ENCODE results near the gene FBLN1. TPM values are rescaled to one million over a fixed set of nuclear protein-coding genes. Genes with fewer than 3 reads are reported as not detected.

FBLN1 gene
- total and polyA plus RNA-seq, 2 of the 8 experiments (the other 6 are each of a cell fraction or from before 2014, with no cell fraction given), result 159 to 168 TPM

DNA sequence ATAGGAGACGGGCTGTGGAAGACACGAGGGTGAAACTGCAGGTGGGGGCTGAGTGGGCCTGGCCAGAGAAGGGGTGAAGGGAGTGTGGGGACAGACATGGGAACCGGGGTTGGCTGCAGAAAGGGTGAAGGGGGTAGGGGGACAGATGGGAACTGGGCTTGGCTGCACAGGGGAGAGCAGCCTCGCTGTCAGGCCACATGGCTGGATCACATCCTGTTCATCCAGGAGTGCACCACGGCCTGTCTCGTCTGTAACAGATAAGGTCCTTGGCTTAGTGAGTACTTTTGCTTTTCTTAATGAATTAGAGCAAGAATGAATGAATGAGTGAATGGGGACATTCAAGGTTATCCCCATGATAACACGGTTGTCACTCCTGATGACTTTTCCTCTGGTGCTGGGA, 13.5 kb downstream of the FBLN1 start:
- H2BK15ac ChIP-seq (ENCODE audit: low read length), result no peak overlapping the region
- H2BK5ac ChIP-seq (ENCODE audit: low read depth, low read length), result 0 out of 2 replicates have a peak overlapping the region, but pooled peaks have one; percentile 30
- no peak overlapping the region for H3K56ac ChIP-seq (replicated peaks; ENCODE audit: insufficient read length, low read depth, low read length)
- no peak overlapping the region for H3K4ac ChIP-seq (replicated peaks; ENCODE audit: insufficient read length, low read depth, low read length)
- peaks cover 0 to 59% of the 10 kb centered on the region in 2 experiments; a peak in 3 of 4 replicates for H3K79me2 ChIP-seq (ENCODE audit: control insufficient read depth in 1 of 2, insufficient read depth in 2 of 2, low read length in 2 of 2)
- no peak overlapping the region for H3K4me2 ChIP-seq (ENCODE audit: insufficient read depth in 1 of 2, low read depth in 2 of 2, low read length in 2 of 2)
- DNase-seq (ENCODE audit: low read depth in 1 of 2, low spot score in 2 of 2), result no peak
- no peak overlapping the region for H2AFZ ChIP-seq (ENCODE audit: low read length)
- H4K91ac ChIP-seq (replicated peaks; ENCODE audit: insufficient read length, low read length), result no peak overlapping the region
- peaks cover 10 to 17% (median 13%) of the 10 kb centered on the region in 4 experiments; a peak in 6 of 8 replicates for H3K36me3 ChIP-seq (ENCODE audit: control insufficient read depth in 2 of 4, insufficient read depth in 4 of 4, low read length in 3 of 4)
- POLR2A ChIA-PET (ENCODE audit: partially characterized antibody), result interaction anchor here (1.1 to 6.7 kb wide), 5 partner anchors 12 to 103 kb away, joined by 3 to 44 read pairs (median 3); partner anchors contain the start of genes FBLN1, RIBC2 and SMC1B
- WGBS, 2 experiments (ENCODE audit: extremely low coverage in 1 of 2, insufficient coverage in 1 of 2, insufficient read length in 1 of 2, insufficient replicate concordance in 2 of 2, low coverage in 1 of 2, low lambda C conversion rate in 2 of 2, missing lambda C conversion rate in 1 of 2), result 84% methylated on average over 7 of the region's 7 CpGs; no CpG with 5 or more reads in 1 of the 2 experiments
- H2BK12ac ChIP-seq (ENCODE audit: low read depth, low read length), result no peak overlapping the region
- H3K4me1 ChIP-seq (replicated peaks in 1 of 4; ENCODE audit: control insufficient read depth in 3 of 4, insufficient read depth in 4 of 4, low read length in 3 of 4), result peaks cover 3 to 19% (median 9%) of the 10 kb centered on the region in 4 experiments
- no peak overlapping the region for H4K5ac ChIP-seq (ENCODE audit: insufficient read length, low read depth, low read length)
- FAIRE-seq, result no peak
- H3K79me1 ChIP-seq (ENCODE audit: low read depth, low read length), result peaks cover 32% of the 10 kb centered on the region
- no peaks in the 10 kb centered on the region; the same call in 1 of the 2 replicates for H3K23me2 ChIP-seq (ENCODE audit: low read depth, low read length)
- no peak overlapping the region for H3K14ac ChIP-seq (ENCODE audit: insufficient read length)
- H3K27ac ChIP-seq (ENCODE audit: low read depth, low read length), result no peak overlapping the region
- H3K23ac ChIP-seq (ENCODE audit: insufficient read length), result no peak overlapping the region
- H3K9ac ChIP-seq (replicated peaks in 1 of 4; ENCODE audit: extremely low read depth in 1 of 4, low read depth in 3 of 4, low read length in 3 of 4), result no peak overlapping the region
- no peaks in the 10 kb centered on the region for H3K9me3 ChIP-seq (ENCODE audit: insufficient read depth in 2 of 2, low read depth in 1 of 2, low read length in 1 of 2)
- H3K27me3 ChIP-seq (replicated peaks in 1 of 4; ENCODE audit: control insufficient read depth in 3 of 4, extremely low read depth in 1 of 4, insufficient read depth in 3 of 4, low read length in 3 of 4), result no peaks in the 10 kb centered on the region
- H3K18ac ChIP-seq (ENCODE audit: extremely low read depth, low read length), result no peak overlapping the region
- no peak overlapping the region for H2BK20ac ChIP-seq (ENCODE audit: low read length)
- peaks cover 6 to 41% of the 10 kb centered on the region in 2 experiments for H4K20me1 ChIP-seq (replicated peaks in 1 of 2; ENCODE audit: control insufficient read depth in 1 of 2, insufficient read depth in 2 of 2, low read length in 2 of 2)
- H3K4me3 ChIP-seq (ENCODE audit: extremely low read depth in 1 of 4, insufficient read depth in 2 of 4, low read depth in 3 of 4, low read length in 4 of 4), result no peak overlapping the region
- no peak overlapping the region for H2AK5ac ChIP-seq (ENCODE audit: low read depth, low read length)
- H4K8ac ChIP-seq (ENCODE audit: extremely low read depth, insufficient read depth, low read length), result no peak overlapping the region
- H2BK120ac ChIP-seq (replicated peaks; ENCODE audit: low read depth, low read length), result peak overlapping the region; percentile 52
- CTCF ChIA-PET (ENCODE audit: partially characterized antibody), result interaction anchor here (1.2 to 2.5 kb wide), 3 partner anchors 13 to 76 kb away, joined by 3 to 7 read pairs (median 4); no protein-coding TSS in a partner anchor
- TF ChIP-seq KDM5A (IDR thresholded peaks at IDR 0.05; ENCODE audit: low read length) (no peak), NANOG (IDR thresholded peaks at IDR 0.05; ENCODE audit: insufficient read depth, low read depth, low read length, poor library complexity, severe bottlenecking) (no peak), SP4 (IDR thresholded peaks at IDR 0.05; ENCODE audit: low read length) (no peak), BRCA1 (IDR thresholded peaks at IDR 0.05; ENCODE audit: low read depth, low read length) (no peak), CEBPB (IDR thresholded peaks at IDR 0.05; ENCODE audit: low read depth, low read length) (no peak), EGR1 (IDR thresholded peaks at IDR 0.05; ENCODE audit: borderline replicate concordance, low read depth, low read length) (no peak), RBBP5 (IDR thresholded peaks at IDR 0.05; ENCODE audit: borderline replicate concordance, low read depth, low read length) (no peak), EP300 (IDR thresholded peaks at IDR 0.05; ENCODE audit: borderline replicate concordance in 1 of 2, low read depth in 2 of 2, low read length in 2 of 2) (no peak)
- TF ChIP-seq, protein P1, sequence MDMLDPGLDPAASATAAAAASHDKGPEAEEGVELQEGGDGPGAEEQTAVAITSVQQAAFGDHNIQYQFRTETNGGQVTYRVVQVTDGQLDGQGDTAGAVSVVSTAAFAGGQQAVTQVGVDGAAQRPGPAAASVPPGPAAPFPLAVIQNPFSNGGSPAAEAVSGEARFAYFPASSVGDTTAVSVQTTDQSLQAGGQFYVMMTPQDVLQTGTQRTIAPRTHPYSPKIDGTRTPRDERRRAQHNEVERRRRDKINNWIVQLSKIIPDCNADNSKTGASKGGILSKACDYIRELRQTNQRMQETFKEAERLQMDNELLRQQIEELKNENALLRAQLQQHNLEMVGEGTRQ (IDR thresholded peaks at IDR 0.05; ENCODE audit: low read length), result no peak
- TF ChIP-seq, protein P2, sequence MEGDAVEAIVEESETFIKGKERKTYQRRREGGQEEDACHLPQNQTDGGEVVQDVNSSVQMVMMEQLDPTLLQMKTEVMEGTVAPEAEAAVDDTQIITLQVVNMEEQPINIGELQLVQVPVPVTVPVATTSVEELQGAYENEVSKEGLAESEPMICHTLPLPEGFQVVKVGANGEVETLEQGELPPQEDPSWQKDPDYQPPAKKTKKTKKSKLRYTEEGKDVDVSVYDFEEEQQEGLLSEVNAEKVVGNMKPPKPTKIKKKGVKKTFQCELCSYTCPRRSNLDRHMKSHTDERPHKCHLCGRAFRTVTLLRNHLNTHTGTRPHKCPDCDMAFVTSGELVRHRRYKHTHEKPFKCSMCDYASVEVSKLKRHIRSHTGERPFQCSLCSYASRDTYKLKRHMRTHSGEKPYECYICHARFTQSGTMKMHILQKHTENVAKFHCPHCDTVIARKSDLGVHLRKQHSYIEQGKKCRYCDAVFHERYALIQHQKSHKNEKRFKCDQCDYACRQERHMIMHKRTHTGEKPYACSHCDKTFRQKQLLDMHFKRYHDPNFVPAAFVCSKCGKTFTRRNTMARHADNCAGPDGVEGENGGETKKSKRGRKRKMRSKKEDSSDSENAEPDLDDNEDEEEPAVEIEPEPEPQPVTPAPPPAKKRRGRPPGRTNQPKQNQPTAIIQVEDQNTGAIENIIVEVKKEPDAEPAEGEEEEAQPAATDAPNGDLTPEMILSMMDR (IDR thresholded peaks at IDR 0.05; ENCODE audit: control extremely low read depth in 1 of 3, insufficient read depth in 1 of 3, low read depth in 1 of 3, low read length in 3 of 3), result no peak

Data from H1 (cell line).